HG02759 (cell line): ENCODE measurements around the gene PTPN1.

Experiments
- ATAC-seq: cut with Tn5 transposase; IDR thresholded peaks from one replicate; pipeline ENCODE4 v1.9.1; 2021; ENCODE audit warnings: mild to moderate bottlenecking, moderate library complexity; ENCODE audit not compliant: unreplicated experiment

PTPN1 gene

GRCh38 chr20:50628853-50629669, 118.9 kb downstream of the PTPN1 start:
- no peak for ATAC-seq

GRCh38 chr20:50629670-50630045, 119.5 kb downstream of the PTPN1 start:
- no peak for ATAC-seq

GRCh38 chr20:50630578-50631263, 120.5 kb downstream of the PTPN1 start:
- ATAC-seq = no peak

- no peak for ATAC-seq
Observed at GRCh38 chr20:50632236-50632635, 122.1 kb downstream of the PTPN1 start.

GRCh38 chr20:50632701-50633100, 122.5 kb downstream of the PTPN1 start:
- no peak for ATAC-seq

GRCh38 chr20:50633361-50633760, 123.2 kb downstream of the PTPN1 start:
- ATAC-seq = no peak

GRCh38 chr20:50634191-50634590, 124.0 kb downstream of the PTPN1 start:
- no peak for ATAC-seq
